GM21367 (cell line): ENCODE measurements around the gene RRP1.

Source experiments
- ATAC-seq: cut with Tn5 transposase; IDR thresholded peaks from one replicate; pipeline ENCODE4 v1.9.1; 2021; ENCODE audit not compliant: unreplicated experiment

RRP1 gene

DNA sequence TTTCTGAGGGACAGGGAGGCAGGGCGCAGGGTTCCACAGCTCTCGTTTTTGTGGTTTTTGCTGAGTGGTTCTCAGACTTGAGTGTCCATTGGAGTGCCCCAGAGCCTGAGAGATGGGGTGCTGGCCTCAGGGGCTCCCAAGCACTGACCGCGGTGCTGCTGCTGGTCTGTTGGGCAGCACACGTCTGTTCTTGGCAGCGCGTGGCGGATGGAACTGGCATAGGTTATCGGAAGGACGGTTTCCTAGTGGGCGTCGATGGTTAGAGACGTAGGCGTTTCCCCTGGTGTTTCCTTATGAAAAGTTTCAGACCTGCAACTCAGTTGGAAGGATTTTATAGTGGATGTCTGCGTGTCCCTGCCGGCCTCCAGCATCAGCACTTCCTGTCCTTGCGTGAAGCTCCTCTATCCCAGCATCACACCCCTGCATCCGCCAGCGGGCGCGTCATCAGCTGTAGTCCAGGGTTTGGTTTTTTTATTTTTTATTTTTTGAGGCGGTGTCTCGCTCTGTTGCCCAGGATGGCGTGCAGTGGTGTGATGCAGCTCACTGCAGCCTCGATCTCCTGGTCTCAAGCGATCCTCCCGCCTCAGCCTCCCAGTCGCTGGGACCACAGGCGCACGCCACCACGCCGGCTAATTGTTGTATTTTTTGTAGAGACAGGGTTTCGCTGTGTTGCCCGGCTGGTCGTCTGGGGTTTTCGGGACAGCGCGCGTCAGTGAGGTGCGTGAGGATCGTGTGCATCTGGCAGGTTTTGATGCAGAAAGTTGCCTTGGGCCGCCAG is 11.8 kb downstream of the RRP1 start:
- ATAC-seq, result no peak

DNA sequence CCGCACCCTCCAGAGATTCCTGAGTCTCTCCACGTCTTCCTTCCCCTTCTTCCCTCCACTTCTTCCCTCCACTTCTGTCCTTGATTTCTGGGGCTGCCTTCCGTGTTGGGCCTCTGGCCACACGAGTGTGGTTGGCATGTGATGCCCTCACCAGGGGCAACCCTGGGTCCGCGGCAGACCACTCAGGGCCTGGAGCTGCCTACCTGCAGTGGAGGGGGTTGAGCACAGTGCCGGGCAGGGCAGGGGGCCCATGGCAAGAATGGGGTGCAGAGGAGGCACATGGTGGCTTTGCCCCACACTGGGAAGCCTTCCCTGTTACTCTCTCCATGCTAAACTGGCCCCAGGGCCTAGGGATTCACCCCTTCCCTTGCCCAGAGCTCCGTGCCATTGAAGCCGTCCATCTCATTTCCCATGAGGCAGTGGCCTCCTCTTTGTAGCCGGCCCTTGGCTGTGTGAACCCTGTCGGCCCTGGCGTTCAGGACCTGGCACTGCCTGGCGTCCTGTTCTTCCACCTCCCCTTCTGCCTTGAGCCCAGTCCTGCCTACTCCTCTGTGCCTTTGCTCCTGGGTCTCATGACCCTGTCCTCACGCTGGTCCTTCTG is 13.4 kb downstream of the RRP1 start:
- no peak for ATAC-seq

DNA sequence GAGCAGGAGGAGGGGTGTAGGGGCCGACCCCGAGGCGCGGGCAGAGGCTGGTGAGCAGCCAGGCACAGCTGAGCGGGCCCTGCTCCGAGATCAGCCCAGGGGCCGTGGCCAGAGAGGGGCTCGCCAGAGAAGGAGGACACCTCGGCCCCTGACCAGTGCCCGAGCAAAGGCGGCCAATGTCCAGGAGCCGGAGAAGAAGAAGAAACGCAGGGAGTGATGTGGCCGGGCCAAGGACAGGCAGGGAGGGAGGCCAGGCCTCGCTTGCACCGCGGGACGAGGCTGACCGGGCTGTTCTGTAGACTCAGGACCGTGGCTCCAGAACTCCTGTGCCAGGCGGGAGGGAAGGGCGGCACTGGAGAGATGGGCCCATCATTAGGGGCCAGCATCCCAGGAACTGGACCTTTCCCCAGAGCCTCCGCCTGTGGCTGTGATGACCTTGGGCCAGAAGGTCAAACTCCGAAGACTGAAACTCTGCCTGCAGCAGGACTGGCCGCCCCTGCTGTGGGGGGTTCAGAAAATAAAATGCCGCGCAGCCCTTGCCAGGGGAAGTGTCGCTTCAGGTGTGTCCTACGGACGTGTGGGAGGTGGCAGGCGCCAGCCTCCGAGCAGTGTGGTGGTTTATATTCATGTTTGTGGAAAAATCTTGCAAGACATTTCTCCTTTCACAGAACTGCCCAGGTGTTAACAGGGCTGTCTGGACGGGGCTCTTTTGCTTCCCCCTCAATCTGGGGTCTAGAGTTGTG is 14.4 kb downstream of the RRP1 start:
- no peak for ATAC-seq

DNA sequence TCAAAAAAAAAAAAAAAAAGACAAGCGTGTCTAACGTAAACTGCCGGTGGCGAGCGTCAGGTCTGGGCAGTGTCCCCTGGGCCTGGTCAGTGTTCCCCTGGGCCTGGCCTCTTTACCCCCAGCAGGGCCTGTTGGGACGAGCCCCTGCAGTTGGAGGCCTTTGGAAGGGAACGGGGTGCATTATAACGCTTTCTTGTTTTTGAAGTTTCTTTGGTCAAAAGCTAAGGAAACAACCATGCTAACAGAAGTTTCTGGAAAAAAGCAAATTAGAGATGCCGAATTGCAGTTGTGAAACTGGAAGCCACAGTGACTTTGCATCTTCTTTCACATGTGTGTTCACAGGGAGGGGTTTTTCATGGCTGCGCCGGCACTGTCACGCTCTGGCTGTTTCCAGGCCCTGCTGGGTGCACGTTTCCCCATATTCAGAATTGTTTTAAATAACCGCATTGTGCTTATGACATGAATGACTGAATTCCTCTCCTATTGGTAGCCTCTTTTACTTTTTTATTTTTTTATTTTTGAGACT is 16.0 kb downstream of the RRP1 start:
- peak; percentile 69 for ATAC-seq

DNA sequence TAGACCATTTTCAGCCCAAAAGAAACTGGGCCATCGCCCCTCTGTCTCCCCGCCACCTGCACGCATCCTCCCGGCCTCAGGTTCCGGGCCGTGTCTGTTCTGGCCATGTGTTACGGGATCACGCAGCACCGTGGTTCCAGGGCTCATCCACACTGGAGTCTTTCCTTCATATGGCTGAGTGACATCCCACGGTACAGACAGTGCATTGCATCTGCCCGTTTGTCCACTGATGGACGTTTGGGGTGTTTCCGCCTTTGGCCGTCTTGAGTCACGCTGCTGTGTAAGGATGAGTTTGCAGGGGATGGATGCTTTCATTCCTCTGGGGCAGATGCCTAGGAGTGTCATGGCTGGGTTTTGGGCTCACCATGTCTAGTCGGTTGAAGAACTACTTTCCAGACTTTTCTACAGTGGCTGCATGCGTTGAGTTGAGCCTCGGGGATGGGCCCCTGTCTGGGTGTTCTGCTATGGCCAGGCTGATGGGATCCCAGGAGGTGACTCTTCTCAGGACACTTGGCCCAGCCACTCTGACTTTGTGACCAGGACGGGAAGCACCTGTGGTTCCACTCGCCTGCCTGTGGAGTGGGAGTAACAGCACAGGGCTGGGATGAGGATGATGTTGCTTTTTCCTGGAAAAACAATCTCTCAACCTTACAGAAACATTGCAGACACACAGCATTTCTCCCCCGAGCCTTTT is 16.8 kb downstream of the RRP1 start:
- no peak for ATAC-seq

DNA sequence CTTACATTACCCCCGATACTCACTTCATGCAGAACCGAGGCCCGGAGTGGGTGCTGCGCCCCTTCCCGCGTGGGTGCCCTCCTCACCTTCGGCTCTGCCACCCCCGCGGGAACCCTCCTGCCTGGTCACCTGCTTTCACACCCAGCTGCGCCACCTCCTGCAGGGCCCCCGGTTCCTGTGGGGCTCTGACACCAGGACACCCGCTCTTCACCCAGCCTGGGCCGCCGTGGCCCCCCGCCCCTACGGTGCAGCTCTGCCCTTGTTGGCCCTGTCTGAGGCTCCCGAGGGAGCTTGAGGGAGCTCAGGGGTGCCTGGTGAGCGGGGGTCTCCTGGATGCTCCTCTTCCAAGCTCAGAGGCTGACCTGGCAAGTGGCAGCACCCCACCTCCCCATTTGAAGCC is 19.0 kb downstream of the RRP1 start:
- ATAC-seq, result no peak

DNA sequence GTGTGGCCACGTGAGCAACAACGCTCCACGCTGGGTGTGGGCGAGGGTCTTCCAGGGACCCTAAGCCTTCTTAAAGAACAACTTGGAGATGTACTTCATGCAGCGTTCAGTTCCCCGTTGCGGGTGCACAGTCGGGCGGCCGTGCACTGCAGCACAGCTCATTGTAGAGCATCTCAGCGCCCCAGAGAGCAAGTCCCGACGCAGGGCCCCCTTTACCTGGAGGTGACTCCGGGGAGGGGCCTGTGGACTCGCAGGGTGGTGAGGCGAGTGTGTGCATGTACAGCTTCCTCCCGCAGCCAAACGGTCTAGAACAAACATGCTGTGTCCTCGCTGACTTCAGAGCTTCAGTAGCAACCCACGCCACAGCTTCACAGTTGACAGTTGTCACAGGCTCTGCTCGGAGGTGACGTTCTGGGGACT is 19.5 kb downstream of the RRP1 start:
- ATAC-seq, result no peak

DNA sequence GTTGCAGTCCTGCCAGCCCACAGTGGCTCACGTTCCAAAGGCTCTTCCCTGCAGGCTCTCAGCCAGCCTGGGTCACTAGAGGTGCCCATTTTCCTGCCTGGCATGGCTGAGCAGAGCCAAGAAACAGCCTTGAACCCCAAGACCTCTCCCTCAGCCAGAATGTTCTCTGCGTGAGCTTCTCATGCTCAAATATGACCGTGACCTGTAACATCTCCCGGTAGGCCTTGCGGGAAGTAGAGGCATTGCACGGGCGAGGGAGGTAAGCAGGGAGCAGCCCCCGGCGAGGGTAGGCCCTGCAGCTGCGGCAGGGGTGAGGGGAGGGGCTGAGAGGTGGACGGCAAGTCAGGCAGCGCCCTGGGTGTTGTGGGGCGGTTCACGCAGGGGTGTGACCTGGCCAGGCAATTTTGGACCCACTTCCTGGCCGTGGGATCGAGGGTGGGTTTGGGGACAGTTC is 20.0 kb downstream of the RRP1 start:
- ATAC-seq, result no peak

DNA sequence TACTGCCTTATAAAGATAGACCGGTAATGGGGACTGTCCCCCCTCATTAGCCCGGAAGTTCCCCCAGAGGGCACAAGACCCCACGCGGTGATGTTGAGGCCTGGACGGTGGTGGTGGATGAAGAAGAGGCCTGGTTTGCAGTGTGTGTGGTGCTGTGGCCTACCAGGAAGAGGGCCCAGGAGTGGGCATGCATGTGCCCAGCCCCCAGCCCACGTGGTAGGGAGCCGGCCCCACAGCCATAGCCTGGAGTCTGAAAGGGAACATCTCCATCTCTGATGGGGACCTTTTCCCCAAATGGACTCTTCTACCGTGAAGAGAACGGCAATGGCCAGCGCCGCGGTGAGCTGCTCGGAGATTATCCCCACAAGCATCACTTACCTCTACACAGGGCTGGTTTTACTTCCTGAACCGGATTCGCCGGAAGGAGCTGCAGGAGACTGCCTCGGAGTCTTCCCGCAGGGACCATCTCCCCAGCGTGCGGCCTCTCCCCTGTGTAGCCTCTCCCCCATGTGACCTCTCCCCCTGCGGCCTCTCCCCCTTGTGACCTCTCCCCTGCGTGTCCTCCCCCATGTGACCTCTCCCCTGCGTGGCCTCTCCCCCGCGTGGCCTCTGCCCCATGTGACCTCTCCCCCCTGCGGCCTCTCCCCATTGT is 20.6 kb downstream of the RRP1 start:
- ATAC-seq, result no peak

DNA sequence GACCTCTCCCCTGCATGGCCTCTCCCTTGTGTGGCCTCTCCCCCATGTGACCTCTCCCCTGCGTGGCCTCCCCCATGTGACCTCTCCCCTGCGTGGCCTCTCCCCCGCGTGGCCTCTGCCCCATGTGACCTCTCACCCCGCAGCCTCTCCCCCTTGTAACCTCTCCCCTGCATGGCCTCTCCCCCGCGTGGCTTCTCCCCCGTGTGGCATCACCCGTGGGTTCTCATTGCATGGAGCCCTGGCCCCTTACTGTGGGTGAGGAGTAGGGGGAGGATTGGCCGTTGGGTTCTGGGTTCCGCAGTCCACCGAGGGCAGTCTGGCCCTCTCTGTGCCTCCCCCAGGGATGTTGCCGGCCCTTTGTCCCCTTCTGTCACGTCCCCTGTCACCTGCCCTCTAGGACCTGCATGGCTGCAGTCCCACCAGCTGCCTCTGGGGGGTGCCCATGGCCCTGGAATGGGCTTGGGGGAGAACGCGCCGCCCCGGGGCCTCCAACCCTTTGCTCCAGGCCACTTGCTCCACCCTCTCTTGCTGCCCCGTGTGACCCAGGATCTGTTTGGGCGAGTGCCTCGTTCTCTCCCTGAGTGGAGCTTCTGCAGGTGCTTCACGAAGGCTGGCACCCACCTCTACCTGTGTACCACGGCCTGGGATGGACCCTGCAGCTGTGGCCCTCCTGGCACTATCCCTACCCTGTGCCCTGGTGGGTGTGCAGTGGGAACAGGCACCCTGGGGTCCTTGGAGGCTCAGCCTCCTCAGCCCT is 21.3 kb downstream of the RRP1 start:
- peak; percentile 54 for ATAC-seq

DNA sequence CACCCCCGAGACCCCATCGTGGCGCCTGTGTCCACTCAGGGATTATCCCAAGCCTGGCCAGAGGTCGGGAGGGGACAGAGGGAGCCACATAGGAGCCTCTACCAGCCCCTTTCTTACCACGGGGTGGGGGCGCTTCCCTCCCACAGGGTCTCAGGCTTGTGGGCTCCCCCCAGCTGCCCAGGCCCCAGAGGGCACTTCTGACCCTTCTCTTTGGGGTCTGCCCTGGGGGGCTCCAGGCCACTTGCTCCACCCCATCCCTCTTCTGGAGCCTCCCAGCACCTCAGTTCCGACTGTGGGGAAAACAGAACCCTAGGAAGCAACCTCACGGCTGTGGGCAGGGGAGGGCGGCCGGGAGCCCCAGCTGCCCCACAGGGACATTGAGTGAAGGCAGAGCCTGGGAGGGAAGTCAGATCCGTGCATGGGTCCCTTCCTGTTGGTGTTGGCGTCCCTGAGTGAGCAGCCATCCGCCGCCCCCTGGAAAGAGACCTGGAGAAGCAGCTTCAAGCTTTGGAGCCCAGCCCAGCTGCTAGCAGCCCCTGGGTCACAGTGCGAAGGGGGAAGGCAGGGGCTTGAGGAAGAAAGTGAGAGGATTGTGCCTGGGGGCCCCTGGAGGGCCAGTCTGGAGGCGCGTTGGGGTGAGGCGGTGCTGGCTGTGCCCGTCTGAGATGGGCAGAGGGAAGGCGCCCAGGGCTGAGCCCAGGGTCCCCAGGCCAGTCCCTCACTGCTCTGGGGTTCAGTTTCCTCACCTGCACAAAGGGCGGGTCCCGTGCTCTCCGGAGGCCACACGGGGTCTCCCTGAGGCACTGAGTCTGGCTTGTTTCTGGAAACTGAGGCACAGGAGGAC is 22.1 kb downstream of the RRP1 start:
- no peak for ATAC-seq

DNA sequence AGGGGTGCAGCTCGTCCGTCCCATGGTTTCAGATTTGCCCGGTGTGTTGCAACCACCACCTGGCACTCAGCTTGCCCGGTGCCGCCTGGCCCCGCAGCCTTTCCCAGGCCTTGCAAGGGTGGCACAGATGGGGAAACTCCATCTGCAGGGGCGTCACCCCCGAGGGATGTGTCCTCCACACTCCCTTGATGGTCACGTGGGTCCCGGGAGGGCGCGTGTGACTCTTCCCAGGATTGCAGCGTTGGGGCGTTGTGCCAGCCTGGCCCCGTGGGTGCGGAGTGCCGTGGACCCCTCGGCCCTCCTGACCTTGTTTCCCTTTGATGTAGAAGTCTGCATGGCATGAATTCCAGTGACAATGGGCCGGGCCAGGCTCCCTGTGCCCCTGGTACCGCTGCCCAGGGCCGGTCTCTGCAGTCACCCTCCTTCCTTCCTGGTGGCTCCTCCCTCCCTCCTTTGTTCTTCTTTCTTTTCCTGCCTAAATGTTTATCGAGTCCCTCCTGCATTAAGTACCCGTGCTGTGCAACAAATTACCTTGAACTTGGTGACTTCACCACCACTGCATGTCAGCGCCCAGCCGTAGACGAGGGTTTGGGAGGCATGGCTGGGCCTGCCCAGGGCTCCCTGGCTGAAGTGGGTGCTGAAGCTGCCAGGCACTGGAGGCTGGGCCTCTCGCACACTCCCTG is 22.9 kb downstream of the RRP1 start:
- no peak for ATAC-seq

DNA sequence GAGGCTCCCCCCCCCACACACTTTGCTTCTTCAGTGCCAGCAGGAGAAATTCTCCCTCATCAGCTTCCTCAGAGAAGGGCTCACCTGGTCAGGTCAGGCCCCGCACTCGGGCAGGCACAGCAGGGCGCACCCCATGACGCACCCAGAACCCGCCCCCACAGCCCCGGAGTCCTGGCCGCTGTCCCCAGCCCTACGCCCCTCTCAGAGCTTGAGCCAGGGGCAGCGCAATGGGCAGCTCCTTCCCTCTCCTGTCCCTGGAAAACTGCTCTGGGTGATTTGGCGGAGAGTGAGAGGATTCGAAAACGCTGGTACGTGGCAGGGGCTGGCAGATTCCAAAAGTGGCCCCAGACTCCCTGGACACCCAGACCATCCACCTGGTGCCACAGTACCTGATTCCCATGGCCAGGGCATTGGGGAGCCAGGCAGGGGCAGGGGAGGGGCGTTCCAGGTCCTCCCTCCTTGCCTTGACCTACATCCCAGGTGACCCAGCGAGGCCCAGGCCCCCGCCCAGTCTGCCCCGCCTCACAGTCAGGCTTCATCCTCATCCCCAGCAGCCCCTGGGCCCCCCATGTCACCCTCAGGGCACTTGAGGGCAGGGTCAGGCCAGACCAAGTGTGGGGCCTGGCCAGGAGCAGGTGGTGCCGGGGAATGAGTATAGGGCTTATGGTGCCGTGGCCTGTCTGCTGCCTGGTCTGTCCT is 23.7 kb downstream of the RRP1 start:
- no peak for ATAC-seq

DNA sequence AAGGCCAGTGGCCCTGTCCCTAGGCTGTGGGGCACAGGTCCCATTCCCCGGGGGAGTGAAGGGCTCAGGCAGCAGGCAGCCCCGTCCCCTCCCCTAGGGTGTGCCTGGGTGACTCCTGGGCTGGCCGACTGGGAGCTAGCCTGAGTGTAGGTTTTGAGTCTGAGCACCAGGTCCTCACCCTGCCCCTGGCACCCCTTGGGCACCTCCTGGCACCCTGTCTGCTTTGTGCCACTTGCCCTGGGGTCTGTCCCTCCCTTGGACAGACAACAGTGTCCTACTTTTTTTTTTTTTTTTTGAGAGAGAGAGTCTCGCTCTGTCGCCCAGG is 24.2 kb downstream of the RRP1 start:
- no peak for ATAC-seq

DNA sequence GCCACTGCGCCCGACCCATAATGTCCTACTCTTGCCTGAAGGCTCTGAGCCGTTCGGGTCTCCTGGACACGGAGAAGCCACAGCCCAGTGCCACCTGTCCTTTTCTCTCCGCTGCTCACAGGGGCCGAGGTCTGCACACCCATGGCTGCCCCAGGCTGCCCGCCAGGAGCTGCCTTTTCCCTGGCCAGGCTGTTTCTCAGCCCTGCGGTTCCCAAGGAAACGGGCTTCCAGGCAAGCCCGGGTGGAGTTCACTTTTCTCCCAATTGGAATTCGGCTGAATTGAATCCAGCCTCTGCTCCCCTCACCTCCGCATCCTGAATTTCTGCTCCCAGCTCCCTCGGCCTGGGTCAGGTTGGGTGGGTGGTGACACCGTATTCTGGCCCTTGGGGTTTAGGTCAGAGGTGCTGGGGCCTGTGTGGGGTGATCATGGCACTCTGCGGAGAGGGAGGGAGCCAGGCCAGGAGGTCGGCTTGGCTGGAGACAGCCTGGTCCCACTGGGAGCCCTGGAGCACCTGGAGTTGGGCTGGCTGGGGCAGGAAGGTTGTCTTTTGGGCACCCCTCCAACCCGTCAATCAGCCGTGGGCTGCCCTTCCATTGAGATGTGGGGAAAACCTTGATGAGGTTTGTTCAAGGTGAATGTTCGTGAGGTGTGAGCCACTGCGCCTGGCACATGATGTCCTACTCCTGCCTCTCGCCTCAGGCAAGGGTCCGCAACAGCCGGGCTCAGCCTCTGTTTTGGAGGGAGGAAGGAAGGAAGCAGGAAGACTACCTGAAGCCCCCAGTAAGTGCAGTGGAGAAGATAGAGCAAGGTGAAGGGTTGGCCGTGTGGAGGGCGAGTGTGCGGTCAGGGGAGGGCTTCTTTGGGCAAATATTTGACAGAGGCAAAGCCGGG is 25.1 kb downstream of the RRP1 start:
- no peak for ATAC-seq

DNA sequence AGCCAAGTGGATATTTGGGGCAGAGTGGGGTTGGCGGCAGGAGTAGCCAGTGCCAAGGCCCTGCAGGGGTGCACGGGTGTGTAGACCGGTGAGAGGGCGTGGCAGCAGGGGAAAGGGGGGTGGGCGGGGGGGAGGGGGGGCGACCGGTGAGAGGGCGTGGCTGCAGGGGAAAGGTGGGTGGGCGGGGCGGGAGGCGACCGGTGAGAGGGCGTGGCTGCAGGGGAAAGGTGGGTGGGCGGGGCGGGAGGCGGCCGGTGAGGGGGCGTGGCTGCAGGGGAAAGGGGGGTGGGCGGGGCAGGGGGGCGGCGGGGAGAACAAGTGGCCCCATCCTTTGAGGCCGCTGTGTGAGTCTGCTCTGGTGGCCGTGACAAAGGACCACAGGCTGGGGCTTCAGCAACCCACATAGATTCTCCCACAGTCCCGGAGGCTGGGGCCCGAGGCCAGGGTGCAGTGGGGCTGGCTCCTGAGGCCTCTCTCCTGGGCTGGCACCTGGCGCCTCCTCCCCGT is 25.8 kb downstream of the RRP1 start:
- no peak for ATAC-seq

DNA sequence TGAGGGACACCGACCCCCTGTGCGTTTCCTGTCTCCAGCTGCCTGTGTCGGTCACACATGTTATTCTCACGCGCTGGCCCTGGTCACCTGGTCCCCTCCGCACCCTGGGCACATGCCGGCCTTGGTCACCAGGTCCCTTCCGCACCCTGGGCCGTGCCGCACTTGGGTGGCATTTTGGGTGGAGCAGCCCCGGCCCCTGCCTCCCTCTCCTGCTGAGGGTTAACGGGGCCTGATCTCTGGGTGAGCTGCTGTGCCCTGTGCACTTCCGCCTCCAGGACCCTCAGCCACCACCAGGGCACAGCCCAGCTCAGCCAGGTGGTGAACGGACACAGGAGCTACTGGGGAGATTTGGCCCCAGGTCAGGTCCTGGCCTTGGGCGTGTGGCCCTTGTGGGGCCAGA is 26.6 kb downstream of the RRP1 start:
- ATAC-seq, result no peak
